Measurements from ENCODE around the gene PRKCH. TPM values are rescaled to one million over a fixed set of nuclear protein-coding genes. Genes with fewer than 3 reads are reported as not detected.

PRKCH gene
- total RNA-seq, 1 donor, result 3.3 TPM

GRCh38 chr14:61333087-61333486, 11.7 kb downstream of the PRKCH start:
- Histone ChIP-seq H4K20me1 (ENCODE audit: insufficient read depth, low read length) (no peaks in the 10 kb centered on the region), H3K36me3 (ENCODE audit: insufficient read depth, low read length) (no peaks in the 10 kb centered on the region), H2AFZ (ENCODE audit: low read length) (no peak overlapping the region), H3K4me1 (ENCODE audit: insufficient read depth, low read length) (no peaks in the 10 kb centered on the region), H3K4me2 (ENCODE audit: insufficient read depth, low read length) (no peak overlapping the region), H3K27ac (ENCODE audit: low read depth, low read length) (no peak overlapping the region), H3K4me3 (ENCODE audit: insufficient read depth, low read length) (no peak overlapping the region), H3K9me3 (ENCODE audit: low read depth, low read length) (no peaks in the 10 kb centered on the region), H3K79me2 (ENCODE audit: insufficient read depth, low read length) (no peaks in the 10 kb centered on the region), H3K27me3 (ENCODE audit: insufficient read depth, low read length) (peaks cover 11% of the 10 kb centered on the region)
- no peak for TF ChIP-seq CTCF (IDR thresholded peaks at IDR 0.05; ENCODE audit: extremely low read depth, low read depth, low read length)
- DNase-seq (ENCODE audit: insufficient read length, low spot score, missing footprints), result no peak

- no peak for DNase-seq (ENCODE audit: insufficient read length, low spot score, missing footprints)
- no peak overlapping the region for H3K4me2 ChIP-seq (ENCODE audit: insufficient read depth, low read length)
- no peaks in the 10 kb centered on the region for H3K79me2 ChIP-seq (ENCODE audit: insufficient read depth, low read length)
- peaks cover 11% of the 10 kb centered on the region for H3K27me3 ChIP-seq (ENCODE audit: insufficient read depth, low read length)
- TF ChIP-seq CTCF (IDR thresholded peaks at IDR 0.05; ENCODE audit: extremely low read depth, low read depth, low read length), result no peak
- H3K36me3 ChIP-seq (ENCODE audit: insufficient read depth, low read length), result no peaks in the 10 kb centered on the region
- no peaks in the 10 kb centered on the region for H3K4me1 ChIP-seq (ENCODE audit: insufficient read depth, low read length)
- H4K20me1 ChIP-seq (ENCODE audit: insufficient read depth, low read length), result no peaks in the 10 kb centered on the region
- no peak overlapping the region for H2AFZ ChIP-seq (ENCODE audit: low read length)
- no peak overlapping the region for H3K27ac ChIP-seq (ENCODE audit: low read depth, low read length)
- H3K4me3 ChIP-seq (ENCODE audit: insufficient read depth, low read length), result no peak overlapping the region
- no peaks in the 10 kb centered on the region for H3K9me3 ChIP-seq (ENCODE audit: low read depth, low read length)
Observed at GRCh38 chr14:61334197-61334701, 12.9 kb downstream of the PRKCH start.

- no peak for TF ChIP-seq CTCF (IDR thresholded peaks at IDR 0.05; ENCODE audit: extremely low read depth, low read depth, low read length)
- H3K36me3 ChIP-seq (ENCODE audit: insufficient read depth, low read length), result no peaks in the 10 kb centered on the region
- H3K9me3 ChIP-seq (ENCODE audit: low read depth, low read length), result no peaks in the 10 kb centered on the region
- H3K4me3 ChIP-seq (ENCODE audit: insufficient read depth, low read length), result no peak overlapping the region
- H2AFZ ChIP-seq (ENCODE audit: low read length), result no peak overlapping the region
- no peaks in the 10 kb centered on the region for H3K4me1 ChIP-seq (ENCODE audit: insufficient read depth, low read length)
- H3K4me2 ChIP-seq (ENCODE audit: insufficient read depth, low read length), result no peak overlapping the region
- H4K20me1 ChIP-seq (ENCODE audit: insufficient read depth, low read length), result no peaks in the 10 kb centered on the region
- H3K27ac ChIP-seq (ENCODE audit: low read depth, low read length), result no peak overlapping the region
- peaks cover 11% of the 10 kb centered on the region for H3K27me3 ChIP-seq (ENCODE audit: insufficient read depth, low read length)
- H3K79me2 ChIP-seq (ENCODE audit: insufficient read depth, low read length), result no peaks in the 10 kb centered on the region
- no peak for DNase-seq (ENCODE audit: insufficient read length, low spot score, missing footprints)
Observed at GRCh38 chr14:61335049-61335448, 13.7 kb downstream of the PRKCH start.

GRCh38 chr14:61335671-61336275, 14.4 kb downstream of the PRKCH start:
- peak; percentile 26 for DNase-seq (ENCODE audit: insufficient read length, low spot score, missing footprints)
- no peak overlapping the region for H3K4me2 ChIP-seq (ENCODE audit: insufficient read depth, low read length)
- no peaks in the 10 kb centered on the region for H3K36me3 ChIP-seq (ENCODE audit: insufficient read depth, low read length)
- peaks cover 5% of the 10 kb centered on the region for H3K27me3 ChIP-seq (ENCODE audit: insufficient read depth, low read length)
- H3K27ac ChIP-seq (ENCODE audit: low read depth, low read length), result no peak overlapping the region
- no peaks in the 10 kb centered on the region for H3K9me3 ChIP-seq (ENCODE audit: low read depth, low read length)
- no peak overlapping the region for H2AFZ ChIP-seq (ENCODE audit: low read length)
- no peak for TF ChIP-seq CTCF (IDR thresholded peaks at IDR 0.05; ENCODE audit: extremely low read depth, low read depth, low read length)
- H3K79me2 ChIP-seq (ENCODE audit: insufficient read depth, low read length), result no peaks in the 10 kb centered on the region
- no peaks in the 10 kb centered on the region for H4K20me1 ChIP-seq (ENCODE audit: insufficient read depth, low read length)
- no peak overlapping the region for H3K4me3 ChIP-seq (ENCODE audit: insufficient read depth, low read length)
- H3K4me1 ChIP-seq (ENCODE audit: insufficient read depth, low read length), result no peaks in the 10 kb centered on the region
